Ovary (tissue), 9 donors: ENCODE data around the gene GRK3. TPM values are rescaled to one million over a fixed set of nuclear protein-coding genes. Genes with fewer than 3 reads are reported as not detected.
"Not testable (repeated sequence)": the region's sequence is repeated elsewhere in the genome, so short reads cannot be mapped to it uniquely, and the experiment has no call there.

Experiments used
- DNase-seq, 5 donors: peaks; one replicate each; pipeline ENCODE4 v3.0.0-alpha.2; 2019 to 2020
- H3K27ac ChIP-seq, 2 donors: fragments of 200-600 bp; one replicate each; pipeline versions ENCODE4 v1.5.1 to v1.8.0; 2019 to 2022
- H3K27me3 ChIP-seq: fragments of 200-600 bp; one replicate; pipeline ENCODE4 v1.8.0; 2022
- H3K36me3 ChIP-seq: fragments of 200-600 bp; sonication (generic); one replicate; pipeline ENCODE4 v1.5.1; 2019
- H3K4me1 ChIP-seq: one replicate; pipeline ENCODE4 v1.8.1; 2013; ENCODE audit warnings: mild to moderate bottlenecking, moderate library complexity; ENCODE audit not compliant: insufficient read depth
- H3K4me3 ChIP-seq: fragments of 200-600 bp; sonication (generic); one replicate; pipeline ENCODE4 v1.5.1; 2017
- H3K9me3 ChIP-seq, 2 donors: fragments of 200-600 bp in 1 of 2; sonication (generic) in 1 of 2; one replicate each; pipeline versions ENCODE4 v1.5.1 to v1.8.1; 2013 to 2019; ENCODE audit warnings: mild to moderate bottlenecking in 1 of 2, moderate library complexity in 1 of 2
- EP300 ChIP-seq: sonication (generic); formaldehyde crosslinking; IDR thresholded peaks from one replicate; pipeline ENCODE4 v1.6.1; 2017; ENCODE audit warnings: antibody characterized with exemption
- POLR2A ChIP-seq: fragments of 450-650 bp; IDR thresholded peaks from one replicate; pipeline ENCODE4 v1.6.1; 2017; ENCODE audit warnings: antibody characterized with exemption, mild to moderate bottlenecking, moderate library complexity
- WGBS, 3 donors: extraction: QIAGEN DNeasy Blood & Tissue Kit in 1 of 3; methylation state at CpG; one replicate each; pipeline versions ENCODE4 v1.1.5 to v1.1.7; 2013 to 2017; 5-methylcytosine and 5-hydroxymethylcytosine counted together
- intact Hi-C, 4 donors: fragments of 100-400 bp; cut with DNase I; formaldehyde crosslinking; loops; one replicate each; pipeline versions ENCODE4 v1.11.0 to v1.15.1; 2022 to 2023
- polyA plus RNA-seq, 2 donors: library from polyadenylated mRNA; stranded (reverse); fragments of 200-250 nt in 1 of 2; fragments of 350-450 nt in 1 of 2; fragmentation: Illumina TruSeq in 1 of 2; extraction: RNeasy Lipid Tissue Mini Kit (QIAGEN cat#74804) in 1 of 2; gene quantifications; one replicate each; pipeline ENCODE4 v1.2.3, GENCODE V29; 2013 to 2014
- total RNA-seq, 7 donors: library from RNA; depleted of rRNA in 2 of 7; stranded (reverse); fragments of >200 nt in 2 of 7; fragmentation: NEBNext Ultra II Directional in 3 of 7; extraction: Animal tissue kit (Norgen Biotek cat#: 25700) in 3 of 7; gene quantifications; one replicate each; pipeline versions ENCODE4 v1.1.0 to v1.2.4, GENCODE V29; 2016 to 2023
- TF ChIP-seq, protein P1 (sequence below), 3 donors: fragments of 450-650 bp in 2 of 3; fragments of 200-600 bp in 1 of 3; IDR thresholded peaks; one replicate each; pipeline versions ENCODE4 v1.5.1 to v1.8.0; 2016 to 2022; ENCODE audit warnings: antibody characterized with exemption in 3 of 3, mild to moderate bottlenecking in 1 of 3
- donor health status: DM: no; HTN: no; CAD: no; lungs with moderate emphysema.
- donor health status: DM: no; HTN: no; CAD: no.
- donor health status: Bipolar disorder and iron deficiency.
- donor health status: DM: yes; HTN: yes; CAD: no.
- donor health status: DM: no; HTN: no; CAD: no.
- donor health status: DM: yes; HTN: yes; CAD: no.

Gene GRK3
- total and polyA plus RNA-seq, 9 donors, result 1.0 to 14.8 (median 9.4) TPM

GRCh38 chr22:25702040-25702439 lies 137.6 kb downstream of the GRK3 start:
- Histone ChIP-seq H3K36me3 (no peaks in the 10 kb centered on the region), H3K27me3 (no peaks in the 10 kb centered on the region), H3K4me3 (no peak overlapping the region), H3K27ac (no peak overlapping the region), H3K9me3 (no peaks in the 10 kb centered on the region), H3K4me1 (no peaks in the 10 kb centered on the region)
- TF ChIP-seq, protein P1, sequence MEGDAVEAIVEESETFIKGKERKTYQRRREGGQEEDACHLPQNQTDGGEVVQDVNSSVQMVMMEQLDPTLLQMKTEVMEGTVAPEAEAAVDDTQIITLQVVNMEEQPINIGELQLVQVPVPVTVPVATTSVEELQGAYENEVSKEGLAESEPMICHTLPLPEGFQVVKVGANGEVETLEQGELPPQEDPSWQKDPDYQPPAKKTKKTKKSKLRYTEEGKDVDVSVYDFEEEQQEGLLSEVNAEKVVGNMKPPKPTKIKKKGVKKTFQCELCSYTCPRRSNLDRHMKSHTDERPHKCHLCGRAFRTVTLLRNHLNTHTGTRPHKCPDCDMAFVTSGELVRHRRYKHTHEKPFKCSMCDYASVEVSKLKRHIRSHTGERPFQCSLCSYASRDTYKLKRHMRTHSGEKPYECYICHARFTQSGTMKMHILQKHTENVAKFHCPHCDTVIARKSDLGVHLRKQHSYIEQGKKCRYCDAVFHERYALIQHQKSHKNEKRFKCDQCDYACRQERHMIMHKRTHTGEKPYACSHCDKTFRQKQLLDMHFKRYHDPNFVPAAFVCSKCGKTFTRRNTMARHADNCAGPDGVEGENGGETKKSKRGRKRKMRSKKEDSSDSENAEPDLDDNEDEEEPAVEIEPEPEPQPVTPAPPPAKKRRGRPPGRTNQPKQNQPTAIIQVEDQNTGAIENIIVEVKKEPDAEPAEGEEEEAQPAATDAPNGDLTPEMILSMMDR (IDR thresholded peaks at IDR 0.05), result peak in 2 of 3 donors; percentile 20 to 34
- no peak for TF ChIP-seq EP300
- TF ChIP-seq POLR2A, result no peak
- intact Hi-C loops, result loop anchor here (2.0 to 10.0 kb wide), 3 partner anchors 239 to 337 kb away; no protein-coding TSS in a partner anchor
- no peak for DNase-seq

GRCh38 chr22:25702571-25703167 lies 138.2 kb downstream of the GRK3 start:
- 89 to 91% (median 91%) methylated on average over 7 of the region's 7 CpGs for WGBS, 3 donors
- DNase-seq, result no peak
- H3K9me3 ChIP-seq, result no peaks in the 10 kb centered on the region
- no peaks in the 10 kb centered on the region for H3K4me1 ChIP-seq
- H3K36me3 ChIP-seq, result no peaks in the 10 kb centered on the region
- H3K27me3 ChIP-seq, result no peaks in the 10 kb centered on the region
- no peak overlapping the region for H3K27ac ChIP-seq
- intact Hi-C loops, result loop anchor here (2.0 to 10.0 kb wide), 3 partner anchors 240 to 338 kb away; no protein-coding TSS in a partner anchor
- no peak overlapping the region for H3K4me3 ChIP-seq
- no peak for TF ChIP-seq EP300
- TF ChIP-seq, protein P1 (IDR thresholded peaks at IDR 0.05), result no peak
- TF ChIP-seq POLR2A, result no peak

DNA sequence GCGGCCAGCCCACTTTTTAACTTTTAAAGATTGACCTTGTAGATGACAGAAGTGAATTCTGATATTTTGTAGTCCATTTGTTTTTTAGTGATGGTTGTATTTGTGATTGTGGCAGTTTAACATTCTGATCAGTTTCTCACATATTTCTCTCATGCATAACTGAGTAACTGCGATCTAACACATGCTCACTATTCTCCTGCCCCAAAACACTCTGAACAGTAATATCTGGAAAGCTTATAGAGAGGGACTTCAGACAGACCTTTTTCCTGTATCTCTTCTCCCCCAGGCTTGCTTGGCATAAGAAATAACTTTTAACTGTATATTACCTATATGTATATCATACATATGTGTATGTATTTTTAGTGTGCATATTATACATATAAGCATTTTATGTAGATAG lies 140.2 kb downstream of the GRK3 start:
- 89 to 96% (median 95%) methylated on average over 2 of the region's 2 CpGs for WGBS, 3 donors
- Histone ChIP-seq H3K9me3 (no peaks in the 10 kb centered on the region), H3K4me1 (no peaks in the 10 kb centered on the region), H3K27ac (no peak overlapping the region), H3K27me3 (no peaks in the 10 kb centered on the region), H3K4me3 (no peak overlapping the region), H3K36me3 (no peaks in the 10 kb centered on the region)
- intact Hi-C loops, result loop anchor here (5.0 to 10.0 kb wide), 2 partner anchors 242 to 340 kb away; no protein-coding TSS in a partner anchor
- DNase-seq, result no peak
- TF ChIP-seq, protein P1 (IDR thresholded peaks at IDR 0.05), result no peak
- no peak for TF ChIP-seq POLR2A
- TF ChIP-seq EP300, result no peak

- 86 to 89% (median 87%) methylated on average over 5 of the region's 5 CpGs for WGBS, 3 donors
- H3K4me3 ChIP-seq, result no peak overlapping the region
- intact Hi-C loops, result loop anchor here in 1 of 4 donors (10.0 kb wide), 1 partner anchor 341 kb away; no protein-coding TSS in a partner anchor
- no peak for TF ChIP-seq POLR2A
- TF ChIP-seq, protein P1 (IDR thresholded peaks at IDR 0.05), result no peak
- TF ChIP-seq EP300, result no peak
- H3K9me3 ChIP-seq, result no peaks in the 10 kb centered on the region
- no peaks in the 10 kb centered on the region for H3K36me3 ChIP-seq
- no peaks in the 10 kb centered on the region for H3K4me1 ChIP-seq
- H3K27ac ChIP-seq, result no peak overlapping the region
- no peak for DNase-seq
- no peaks in the 10 kb centered on the region for H3K27me3 ChIP-seq
Measured at GRCh38 chr22:25706197-25706596, 141.7 kb downstream of the GRK3 start.

- H3K36me3 ChIP-seq, H3K4me1 ChIP-seq, H3K27ac ChIP-seq, H3K4me3 ChIP-seq, DNase-seq, H3K27me3 ChIP-seq, H3K9me3 ChIP-seq: not testable (repeated sequence)
- intact Hi-C loops, result loop anchor here in 1 of 4 donors (10.0 kb wide), 1 partner anchor 344 kb away; no protein-coding TSS in a partner anchor
- WGBS, 3 donors, result 79 to 87% (median 87%) methylated on average over 6 of the region's 6 CpGs
Measured at GRCh38 chr22:25708430-25708829, 144.0 kb downstream of the GRK3 start.
